Body of pancreas (tissue), 4 donors: Measurements from ENCODE around the gene GRID1.

Experiments
- POLR2A ChIP-seq, 3 donors: fragments of 450-650 bp; IDR thresholded peaks; one replicate each; pipeline ENCODE4 v1.6.1; 2016; ENCODE audit warnings: antibody characterized with exemption in 3 of 3, mild to moderate bottlenecking in 2 of 3
- TF ChIP-seq, protein P1 (sequence below), 7 experiments: fragments of 450-650 bp in 4 of 7; fragments of 200-600 bp in 3 of 7; sonication (generic) in 3 of 7; IDR thresholded peaks; one replicate each; pipeline ENCODE4 v1.5.1; 2016 to 2019; ENCODE audit warnings: antibody characterized with exemption in 7 of 7

DNA sequence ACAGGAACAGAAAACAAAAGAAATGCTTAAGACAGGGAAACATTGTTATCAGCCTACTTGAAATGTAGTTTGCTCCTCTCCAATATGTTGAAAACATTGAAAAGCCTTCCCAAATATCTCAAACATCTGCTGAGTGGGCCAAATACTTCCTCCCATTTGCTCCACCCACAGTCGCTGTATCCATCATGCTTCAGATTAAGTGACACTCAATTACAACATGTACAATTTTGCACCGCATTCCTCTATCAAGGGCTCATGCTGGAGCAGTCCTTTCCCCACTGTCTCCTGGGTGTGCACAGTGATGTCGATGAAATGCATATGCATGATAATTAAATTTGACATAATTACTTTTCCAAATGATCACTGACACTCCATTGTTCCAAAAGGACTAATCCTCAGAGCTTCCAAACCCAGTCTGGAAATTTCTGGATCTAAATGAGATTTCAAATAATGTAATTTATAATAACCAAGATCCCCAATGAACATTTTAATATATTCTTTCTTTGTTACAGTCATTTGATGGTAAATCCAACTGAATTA, 604.6 kb downstream of the GRID1 start:
- TF ChIP-seq, protein P1, sequence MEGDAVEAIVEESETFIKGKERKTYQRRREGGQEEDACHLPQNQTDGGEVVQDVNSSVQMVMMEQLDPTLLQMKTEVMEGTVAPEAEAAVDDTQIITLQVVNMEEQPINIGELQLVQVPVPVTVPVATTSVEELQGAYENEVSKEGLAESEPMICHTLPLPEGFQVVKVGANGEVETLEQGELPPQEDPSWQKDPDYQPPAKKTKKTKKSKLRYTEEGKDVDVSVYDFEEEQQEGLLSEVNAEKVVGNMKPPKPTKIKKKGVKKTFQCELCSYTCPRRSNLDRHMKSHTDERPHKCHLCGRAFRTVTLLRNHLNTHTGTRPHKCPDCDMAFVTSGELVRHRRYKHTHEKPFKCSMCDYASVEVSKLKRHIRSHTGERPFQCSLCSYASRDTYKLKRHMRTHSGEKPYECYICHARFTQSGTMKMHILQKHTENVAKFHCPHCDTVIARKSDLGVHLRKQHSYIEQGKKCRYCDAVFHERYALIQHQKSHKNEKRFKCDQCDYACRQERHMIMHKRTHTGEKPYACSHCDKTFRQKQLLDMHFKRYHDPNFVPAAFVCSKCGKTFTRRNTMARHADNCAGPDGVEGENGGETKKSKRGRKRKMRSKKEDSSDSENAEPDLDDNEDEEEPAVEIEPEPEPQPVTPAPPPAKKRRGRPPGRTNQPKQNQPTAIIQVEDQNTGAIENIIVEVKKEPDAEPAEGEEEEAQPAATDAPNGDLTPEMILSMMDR (IDR thresholded peaks at IDR 0.05) = no peak
- no peak for TF ChIP-seq POLR2A (IDR thresholded peaks at IDR 0.05)
